HG03045 (cell line): Measurements from ENCODE around the gene ABCA2.
"Not testable (repeated sequence)": the region's sequence is repeated elsewhere in the genome, so short reads cannot be mapped to it uniquely, and the experiment has no call there.

ENCODE experiments used
- ATAC-seq: cut with Tn5 transposase; IDR thresholded peaks from one replicate; pipeline ENCODE4 v1.9.1; 2021; ENCODE audit warnings: mild to moderate bottlenecking, moderate library complexity; ENCODE audit not compliant: unreplicated experiment

ABCA2 gene

DNA sequence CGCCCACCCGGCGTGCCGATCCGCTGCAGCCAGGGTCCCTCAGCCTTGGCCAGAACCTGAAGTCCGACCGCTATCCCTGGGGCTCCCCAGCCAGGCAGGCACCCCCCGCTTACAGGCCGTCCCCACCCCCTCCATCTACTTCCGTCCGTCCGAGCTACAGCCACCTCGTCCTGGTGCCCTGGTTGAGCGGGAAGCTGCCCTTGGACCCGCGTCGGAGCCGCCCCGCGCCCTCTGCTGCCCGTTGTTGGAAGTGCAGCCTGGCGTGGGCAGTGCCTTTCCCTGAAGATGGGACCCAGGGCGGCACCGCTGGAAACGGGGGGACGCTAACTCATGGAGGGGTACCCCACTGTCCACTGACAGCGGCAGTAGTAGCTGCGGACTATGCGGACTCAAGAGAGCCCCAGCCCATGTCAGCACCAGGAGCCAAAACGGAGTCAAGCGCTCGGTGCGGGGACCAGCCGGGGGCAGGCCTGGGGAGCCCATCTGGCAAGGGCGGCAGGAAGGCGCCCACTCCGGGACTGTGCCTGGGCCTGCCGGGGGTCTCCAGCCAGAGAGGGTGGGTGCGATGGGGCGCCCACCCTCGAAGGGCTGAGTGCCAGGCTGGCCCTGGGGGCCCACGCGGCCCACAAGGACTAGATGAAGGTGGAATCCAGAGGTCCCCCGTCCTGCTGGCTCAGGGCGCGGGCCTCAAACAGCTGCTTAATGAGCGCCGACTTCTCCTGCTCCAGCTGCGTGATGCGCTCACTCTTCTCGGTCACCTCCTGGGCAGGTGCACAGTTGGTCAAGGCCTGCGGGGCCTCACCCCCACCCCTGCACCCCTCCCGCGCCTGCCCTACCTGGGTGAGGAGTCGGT is 36.2 kb upstream of the ABCA2 start:
- no peak for ATAC-seq

DNA sequence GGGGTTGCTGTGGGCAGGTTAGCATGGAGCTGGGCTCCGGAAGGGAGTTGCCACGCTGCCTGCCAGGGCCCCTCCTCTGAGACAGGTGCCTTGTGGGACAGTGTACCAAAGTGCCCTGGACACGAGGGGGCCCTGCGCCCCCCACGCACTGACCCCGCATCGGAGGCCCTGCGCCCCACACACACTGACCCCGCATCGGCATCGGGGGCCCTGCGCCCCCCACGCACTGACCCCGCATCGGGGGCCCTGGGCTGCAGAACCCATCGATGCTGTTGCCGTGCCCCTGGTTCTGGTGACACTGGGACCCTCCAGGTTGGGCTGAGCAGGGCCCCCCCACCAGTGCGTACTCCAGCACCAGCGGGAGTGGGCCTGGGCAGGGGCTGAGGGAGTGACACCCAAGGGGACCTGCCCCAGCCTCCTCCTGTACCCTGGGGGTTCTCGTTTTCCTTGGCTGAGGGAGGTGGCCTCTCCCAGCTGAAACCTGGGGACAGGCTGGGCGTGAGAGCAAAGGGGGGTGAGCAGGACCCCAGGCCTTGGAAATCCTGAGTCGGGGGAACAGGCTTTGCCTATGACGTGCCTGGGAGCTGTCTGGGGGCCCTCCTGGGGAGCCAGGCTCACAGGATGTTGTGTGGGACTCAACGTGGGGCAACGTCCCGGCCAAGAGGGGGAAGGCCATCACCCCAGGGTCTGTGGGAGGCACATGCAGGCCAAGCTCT is 35.4 kb upstream of the ABCA2 start:
- ATAC-seq: no peak

DNA sequence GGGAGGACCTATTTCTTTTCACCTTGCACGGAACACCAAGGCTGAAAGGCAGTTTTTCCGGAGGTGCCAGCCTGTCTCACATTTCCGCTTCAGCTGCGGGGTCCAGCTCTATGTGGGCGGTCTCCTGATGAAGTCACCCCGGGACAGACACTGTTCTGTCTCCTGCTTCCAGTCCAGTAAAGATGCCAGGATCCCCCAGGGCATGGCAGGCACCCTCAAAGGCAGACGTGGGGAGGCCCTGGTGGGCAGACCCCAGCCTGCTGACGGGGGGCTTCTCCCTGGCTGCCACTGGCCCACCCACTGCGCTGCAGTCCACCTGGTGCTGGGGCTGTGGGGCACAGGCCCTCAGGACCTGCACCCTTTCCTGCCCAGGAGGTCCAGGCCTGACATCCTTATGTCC is 34.8 kb upstream of the ABCA2 start:
- not testable (repeated sequence) for ATAC-seq

DNA sequence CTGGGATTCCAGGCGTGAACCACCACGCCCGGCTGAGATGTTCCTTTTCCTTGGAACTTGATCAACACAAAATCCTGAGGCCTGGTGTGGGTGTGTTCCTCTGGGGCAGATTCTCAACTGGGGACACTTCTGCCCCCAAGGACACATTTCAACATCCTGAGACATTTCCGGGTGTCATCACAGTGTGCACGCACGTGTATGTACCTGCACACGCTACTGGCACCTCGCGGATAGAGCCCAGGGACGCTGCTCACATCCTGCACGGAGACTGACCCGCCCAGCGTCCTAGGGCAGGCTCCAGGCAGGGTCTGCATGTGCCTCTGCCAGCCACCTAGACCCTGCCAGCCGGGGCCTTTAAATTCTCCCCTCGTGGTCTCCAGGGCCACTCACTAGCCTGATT is 34.3 kb upstream of the ABCA2 start:
- ATAC-seq: no peak

DNA sequence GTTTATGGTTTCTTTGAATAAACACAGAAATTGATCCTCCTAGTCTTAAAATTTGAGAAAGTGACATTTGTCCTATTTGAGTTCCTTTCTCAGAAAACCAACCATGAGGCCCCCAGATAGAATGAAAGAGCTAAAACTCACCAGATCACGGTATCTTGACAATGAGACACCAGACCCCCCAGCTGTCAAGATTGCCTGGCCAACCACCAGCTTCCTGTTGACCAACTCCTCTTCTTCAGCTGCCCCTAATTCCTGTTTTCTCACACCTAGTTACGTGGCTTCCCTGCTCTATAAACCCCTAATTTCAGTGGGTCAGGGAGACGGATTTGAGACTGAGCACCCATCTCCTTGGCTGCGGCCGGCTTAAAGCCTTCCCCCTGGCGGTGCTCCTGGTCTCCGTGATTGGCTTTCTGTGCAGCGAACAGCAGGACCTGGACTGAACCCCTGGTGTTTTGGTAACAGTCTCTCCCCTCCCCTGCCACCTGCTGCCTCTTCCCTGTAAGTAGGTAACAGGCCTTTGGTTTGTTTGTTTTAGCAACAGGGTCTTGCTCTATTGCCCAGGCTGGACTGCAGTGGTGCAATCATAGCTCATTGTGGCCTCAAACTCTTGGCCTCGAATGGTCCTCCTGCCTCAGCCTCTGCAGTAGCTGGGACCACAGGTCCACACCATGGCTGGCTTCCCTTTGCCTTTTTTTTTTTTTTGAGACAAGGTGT is 30.6 kb upstream of the ABCA2 start:
- ATAC-seq: no peak

DNA sequence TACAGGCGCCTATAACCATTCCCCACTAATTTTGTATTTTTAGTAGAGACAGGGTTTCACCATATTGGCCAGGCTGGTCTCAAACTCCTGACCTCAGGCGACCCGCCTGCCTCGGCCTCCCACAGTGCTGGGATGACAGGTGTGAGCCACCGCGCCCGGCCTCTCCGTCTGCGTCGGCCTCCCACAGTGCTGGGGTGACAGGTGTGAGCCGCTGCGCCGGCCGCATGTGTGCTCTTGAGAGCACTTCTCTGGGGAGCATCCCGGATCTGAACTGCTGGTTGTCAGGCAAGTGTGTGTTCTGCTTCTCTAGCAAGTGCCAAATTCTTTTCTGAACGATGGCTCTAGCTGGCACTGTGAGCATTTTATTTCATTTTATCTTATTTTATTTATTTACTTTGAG is 29.5 kb upstream of the ABCA2 start:
- no peak for ATAC-seq

DNA sequence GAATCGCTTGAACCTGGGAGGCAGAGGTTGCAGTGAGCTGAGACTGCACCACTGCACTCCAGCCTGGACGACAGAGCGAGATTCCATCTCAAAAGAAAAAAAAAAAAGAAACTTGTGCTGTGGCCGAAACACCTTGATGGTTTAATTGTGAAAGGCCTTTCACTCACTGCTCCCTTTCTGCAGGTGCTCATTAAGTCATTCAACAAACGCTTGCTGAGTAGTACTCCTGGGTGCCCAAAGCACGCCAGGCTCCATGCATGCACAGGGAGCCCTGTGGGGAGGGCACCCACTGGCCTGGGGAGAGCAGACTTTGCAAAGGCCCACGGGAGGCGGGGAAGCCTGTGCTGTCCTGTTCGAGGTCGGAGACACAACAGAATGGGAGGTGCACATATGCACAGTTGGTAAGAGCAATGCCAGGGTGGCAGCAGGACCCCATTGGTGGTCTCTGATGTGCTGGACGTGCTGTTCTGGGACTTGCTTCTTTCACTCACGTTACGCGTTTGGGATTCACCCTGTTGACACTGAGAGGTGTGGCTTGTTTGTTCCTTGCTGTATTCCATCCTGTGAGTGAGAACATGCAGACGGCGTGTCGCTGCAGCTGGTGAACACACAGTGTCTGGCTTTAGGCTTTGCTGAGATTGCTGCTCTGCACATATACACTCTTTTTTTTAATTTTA is 28.8 kb upstream of the ABCA2 start:
- no peak for ATAC-seq

DNA sequence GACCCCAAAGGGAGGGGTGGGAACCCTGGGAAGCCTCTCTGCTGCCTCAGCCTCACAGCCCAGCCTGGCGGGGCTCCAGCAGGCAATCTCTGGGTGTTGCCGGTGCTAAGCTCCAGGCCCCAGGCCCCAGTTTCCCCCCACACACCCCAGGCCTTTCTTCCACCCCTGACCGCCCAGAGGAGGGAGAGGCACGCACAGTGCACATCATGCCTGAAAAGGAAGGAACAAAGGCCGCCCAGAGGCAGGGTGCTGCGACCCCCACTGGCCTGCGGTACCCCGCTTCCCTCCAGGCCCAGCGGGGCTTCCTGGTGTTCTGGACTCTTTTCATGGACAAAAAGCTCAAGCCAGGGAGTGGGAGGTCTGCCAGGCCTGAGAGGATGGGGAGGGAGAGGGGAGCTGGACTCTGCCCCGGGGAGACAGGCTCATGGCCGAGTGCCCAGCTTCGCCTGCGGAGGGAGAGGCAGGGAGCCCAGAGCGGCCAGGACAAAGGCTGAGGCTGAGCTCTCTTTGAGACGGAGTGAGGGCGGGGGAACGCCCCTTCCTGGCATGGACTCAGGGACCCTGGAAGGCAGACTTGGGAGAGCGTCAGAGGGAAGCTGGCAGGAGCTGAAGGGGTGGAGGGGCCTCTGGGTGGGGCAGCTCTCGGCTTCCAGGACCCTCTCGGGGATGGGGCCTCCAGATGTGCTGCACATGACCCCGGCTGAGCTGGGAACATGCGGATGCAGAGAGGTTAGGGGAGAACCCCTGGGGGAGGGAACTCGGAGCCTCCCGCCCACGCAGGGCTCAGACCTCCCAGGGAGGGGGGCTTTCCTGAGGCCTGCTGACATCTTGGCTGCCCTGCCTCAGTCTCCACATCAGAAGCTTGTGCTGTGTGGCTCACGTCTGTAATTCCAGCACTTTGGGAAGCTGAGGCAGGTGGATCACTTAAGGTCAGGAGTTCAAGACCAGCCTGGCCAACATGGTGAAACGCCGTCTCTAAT is 27.6 kb upstream of the ABCA2 start:
- no peak for ATAC-seq

DNA sequence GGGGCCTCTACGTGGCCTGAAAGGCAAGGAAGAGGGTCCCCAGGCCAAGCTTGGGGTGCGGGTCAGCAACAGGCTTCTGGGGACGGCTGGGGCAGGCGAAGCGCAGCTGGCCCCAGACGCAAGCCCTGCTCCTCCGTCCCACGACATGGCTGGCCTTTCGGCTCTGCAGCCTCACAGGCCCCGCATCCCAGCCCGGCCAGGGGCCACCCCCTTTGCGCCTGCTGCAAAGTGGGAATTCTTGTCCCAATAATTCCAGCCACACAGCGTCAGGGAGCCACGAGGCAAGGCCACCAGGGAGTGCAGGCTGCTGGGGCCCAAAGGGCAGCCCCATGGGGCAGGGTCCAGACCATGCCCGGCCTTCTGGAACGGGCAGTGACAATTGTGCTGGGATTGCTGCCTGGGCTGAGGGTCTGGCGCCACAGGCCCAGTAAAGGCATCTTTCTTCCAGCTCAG is 26.9 kb upstream of the ABCA2 start:
- ATAC-seq: no peak

DNA sequence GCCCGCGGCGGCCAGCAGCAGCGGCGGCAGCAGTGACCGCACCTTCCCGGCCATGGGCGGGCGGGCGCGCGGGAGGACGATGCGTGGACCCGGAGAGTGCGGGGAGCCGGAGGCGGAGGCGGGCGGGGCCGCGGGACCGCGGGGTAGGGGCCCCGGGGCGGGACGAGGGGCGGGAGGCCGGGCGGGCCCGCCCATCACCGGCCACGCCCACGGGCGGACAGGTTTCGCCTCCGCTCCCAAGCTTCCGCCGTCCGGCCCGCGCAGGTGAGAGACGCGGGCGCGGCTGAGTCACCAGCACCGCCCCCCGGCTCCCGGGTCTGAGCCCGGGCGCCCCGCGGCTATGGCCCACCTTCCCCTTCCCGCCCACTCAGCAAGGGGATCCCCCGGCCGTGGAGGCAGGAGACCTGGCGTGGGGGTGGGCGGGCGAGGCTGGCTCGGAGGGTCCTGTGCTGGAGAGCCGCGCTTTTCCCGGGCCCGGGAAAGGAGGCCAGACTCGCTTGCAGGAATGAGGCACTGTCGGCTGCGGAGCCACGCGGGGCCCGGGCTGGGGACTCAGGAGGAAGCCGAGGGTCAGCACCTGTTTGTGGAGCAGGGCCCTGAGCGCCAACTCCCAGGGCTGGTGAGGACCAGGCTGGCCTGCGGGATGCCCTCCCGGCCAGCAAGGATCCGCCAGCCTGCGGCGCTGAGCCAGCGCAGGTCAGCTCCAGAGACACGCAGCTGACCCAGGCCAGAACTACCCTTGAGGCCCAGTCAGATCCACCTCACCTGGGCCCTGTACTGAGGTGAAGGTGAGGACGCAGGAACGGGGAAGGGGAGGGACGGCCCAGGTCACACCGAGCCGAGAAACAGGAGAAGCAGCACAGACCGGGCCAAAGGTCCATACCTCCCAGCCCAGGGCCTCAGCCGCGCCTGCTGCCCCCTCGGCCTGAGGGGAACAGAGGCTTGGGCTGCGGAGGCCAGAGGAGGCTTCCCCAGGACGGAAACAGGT is 26.2 kb upstream of the ABCA2 start, which contains the start of gene ENTPD2:
Gene ENTPD2 (minus strand): TSS at position 118 of the 988 bp plus-strand sequence. CDS start 64 bp downstream, at position 54.
- ATAC-seq: no peak

DNA sequence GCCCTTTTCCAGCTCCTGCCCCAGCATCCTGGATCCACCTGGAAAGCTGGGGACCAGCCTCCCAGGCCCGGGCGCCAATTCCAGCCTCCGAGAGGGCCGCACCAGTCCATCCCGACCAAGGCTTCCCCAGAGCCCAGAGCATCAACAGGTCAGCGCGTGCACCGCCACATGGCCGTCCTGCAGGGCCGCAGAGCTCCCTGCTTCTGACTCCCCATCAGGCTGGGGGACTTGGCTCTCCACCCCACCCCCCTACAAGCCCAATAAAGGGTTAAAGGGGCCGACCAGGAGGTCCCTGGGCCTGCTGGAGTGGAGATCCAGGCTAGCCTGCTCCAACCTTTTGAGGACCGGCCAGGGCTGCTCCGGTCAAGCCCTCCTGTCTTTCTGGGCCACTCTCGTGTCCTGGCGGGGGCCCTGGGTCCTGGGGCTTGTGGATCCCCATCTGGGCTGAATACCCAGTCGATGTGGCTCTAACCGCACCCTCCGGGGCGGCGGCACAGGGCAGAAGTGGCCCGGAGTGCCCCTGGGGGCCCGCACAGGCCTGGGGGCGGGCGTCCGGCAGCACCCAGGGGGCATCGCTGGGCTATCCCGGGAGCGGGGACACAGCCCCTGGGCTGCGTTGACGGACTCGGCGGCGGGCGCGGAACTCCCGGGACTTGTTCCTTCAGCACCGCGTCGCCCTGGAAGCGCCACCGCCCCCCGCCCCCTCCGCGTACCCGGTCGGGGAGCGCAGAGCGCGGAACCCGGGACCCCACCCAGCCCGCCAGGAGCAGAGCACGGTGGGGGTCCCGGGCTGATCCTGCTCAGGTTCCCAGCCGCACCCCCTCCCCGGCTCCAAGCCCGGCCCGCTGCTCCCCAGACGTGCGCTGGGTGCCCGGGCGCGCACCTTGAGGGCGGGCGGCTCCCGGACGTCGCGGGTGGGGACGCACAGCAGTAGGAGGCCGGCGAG is 25.2 kb upstream of the ABCA2 start:
- no peak for ATAC-seq

DNA sequence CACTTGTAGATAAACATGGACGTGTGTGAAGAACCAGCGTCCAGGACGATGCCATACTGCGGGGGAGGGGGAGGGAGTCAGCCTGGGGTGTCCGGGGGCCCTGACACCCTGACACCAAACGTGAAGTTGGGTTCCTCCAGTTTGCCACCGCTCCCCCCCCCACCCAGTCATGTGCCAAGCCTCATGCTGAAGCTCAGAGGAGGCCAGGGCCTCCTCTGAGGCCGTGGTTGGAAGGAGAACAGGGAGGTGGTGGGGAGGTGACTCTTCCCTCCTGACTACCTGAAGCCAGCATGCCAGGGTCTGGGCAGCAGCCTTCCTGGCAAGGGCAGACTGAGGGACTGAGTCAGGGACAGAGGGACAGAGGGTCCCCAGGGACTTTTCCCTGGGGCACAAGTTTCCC is 24.3 kb upstream of the ABCA2 start:
- no peak for ATAC-seq

DNA sequence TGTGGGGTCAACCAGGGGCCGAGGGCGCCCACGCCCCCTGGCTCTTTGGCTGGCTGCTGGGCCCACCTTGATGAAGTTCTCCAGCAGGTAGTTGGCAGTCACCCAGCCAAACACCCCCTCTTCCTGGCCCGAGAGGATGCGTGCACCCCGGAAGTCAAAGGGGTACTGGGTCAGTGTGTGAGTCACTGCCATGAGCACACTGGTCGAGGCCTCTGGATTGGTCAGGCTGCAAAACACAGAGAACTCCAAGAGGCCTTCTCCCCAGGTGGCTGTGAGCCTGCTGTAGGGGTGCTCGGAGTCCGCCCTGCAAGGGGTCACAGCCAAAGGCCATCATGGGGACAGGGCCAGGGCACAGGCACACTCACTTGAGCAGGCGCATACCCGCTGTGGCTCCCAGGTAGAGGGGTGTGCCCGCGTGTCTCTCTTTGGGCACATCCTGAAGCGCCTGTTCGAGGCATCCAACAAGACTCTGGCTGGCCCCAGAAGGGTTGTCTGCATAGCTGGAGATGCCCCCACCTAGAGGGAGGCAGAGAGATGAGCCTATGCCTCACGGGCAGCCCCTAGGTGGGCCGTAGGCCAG is 23.2 kb upstream of the ABCA2 start:
- no peak for ATAC-seq

DNA sequence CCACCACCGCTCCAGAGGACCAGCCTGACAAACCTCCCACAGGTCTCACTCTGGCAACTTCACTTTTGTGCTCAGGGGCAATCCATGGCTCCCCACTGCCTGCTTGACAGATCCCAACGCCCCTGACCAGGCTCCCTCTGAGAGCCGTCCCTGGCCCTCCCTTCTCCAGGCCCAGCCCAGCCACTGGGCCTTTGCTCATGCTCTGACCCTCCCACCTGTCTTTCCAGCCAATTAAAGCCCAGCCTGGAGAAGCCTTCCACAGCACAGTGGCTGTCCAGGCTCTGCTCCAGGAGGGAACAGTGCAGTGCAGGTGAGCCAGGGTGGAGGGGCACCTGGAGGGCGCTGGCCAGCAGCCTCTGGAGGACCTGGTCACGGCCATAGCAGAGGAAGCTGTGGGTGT is 22.5 kb upstream of the ABCA2 start:
- no peak for ATAC-seq

DNA sequence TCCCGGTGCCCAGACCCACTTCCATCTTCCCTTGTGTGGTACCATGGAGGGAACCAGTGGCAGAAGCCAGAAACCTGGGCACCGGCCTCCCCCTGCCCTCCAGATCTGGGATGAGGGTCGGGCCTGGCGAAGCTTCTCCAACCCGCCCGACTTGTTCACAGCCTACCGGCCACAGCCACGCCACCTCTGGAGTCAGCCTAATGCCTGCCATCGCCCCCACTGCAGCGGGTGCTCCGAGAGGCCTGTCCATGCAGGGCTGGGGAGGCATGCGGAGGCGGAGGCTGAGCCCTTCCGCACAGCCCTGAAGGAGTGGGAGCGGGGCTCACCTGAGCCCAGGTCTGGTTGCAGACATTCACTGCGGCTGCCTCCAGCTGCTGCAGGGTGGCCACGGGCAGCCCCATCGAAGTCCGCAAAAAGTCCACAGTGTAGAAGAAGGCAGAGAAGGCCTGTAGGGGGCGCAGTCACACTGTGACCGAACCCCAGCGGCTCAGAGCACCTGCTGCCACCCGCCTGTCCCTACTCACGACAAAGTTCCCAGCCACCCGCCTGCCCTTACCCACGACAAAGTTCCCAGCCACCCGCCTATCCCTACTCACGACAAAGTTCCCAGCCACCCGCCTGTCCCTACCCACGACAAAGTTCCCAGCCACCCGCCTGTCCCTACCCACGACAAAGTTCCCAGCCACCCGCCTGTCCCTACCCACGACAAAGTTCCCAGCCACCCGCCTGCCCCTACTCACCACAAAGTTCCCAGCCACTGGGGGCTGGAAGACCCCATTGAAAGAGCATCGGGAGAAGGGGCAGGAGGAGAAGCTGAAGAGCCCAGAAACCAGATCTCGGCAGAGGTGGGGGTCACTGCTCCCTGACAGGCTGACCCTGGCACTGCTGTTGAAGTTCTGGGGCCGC is 21.8 kb upstream of the ABCA2 start:
- no peak for ATAC-seq
